ENCODE data around the gene CCT7. TPM values are rescaled to one million over a fixed set of nuclear protein-coding genes. Genes with fewer than 3 reads are reported as not detected.

CCT7 gene
- total RNA-seq, 1 donor from 2014 or later, result 359 TPM

DNA sequence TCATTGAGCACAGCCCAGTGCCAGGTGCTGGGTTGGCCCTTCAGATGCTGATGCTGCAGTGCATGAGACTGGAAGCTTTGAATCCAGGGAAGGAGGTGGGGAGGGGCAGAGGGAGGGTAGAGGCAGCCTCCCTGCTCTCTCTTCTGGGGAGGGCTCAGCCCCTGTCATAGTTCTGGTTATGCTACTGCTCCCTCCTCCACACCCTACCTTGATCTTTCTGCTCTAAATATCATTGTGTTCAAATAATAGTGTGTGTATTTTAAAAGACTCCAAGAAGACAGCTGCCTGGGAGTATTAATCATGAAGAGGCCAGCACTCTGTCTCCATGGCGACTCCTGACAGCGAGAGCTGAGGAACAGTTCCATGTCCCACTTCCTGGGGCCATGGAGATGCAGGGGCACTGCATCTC, 63.0 kb downstream of the CCT7 start:
- Histone ChIP-seq H3K4me2 (ENCODE audit: low read length) (no peak overlapping the region), H3K9ac (ENCODE audit: low read length) (no peak overlapping the region), H2AFZ (ENCODE audit: low read depth, low read length) (no peak overlapping the region), H3K27ac (ENCODE audit: low read depth, low read length) (no peak overlapping the region), H3K4me1 (ENCODE audit: insufficient read depth, low read length) (peaks cover 3% of the 10 kb centered on the region), H3K79me2 (ENCODE audit: insufficient read depth, low read length) (no peaks in the 10 kb centered on the region), H3K27me3 (ENCODE audit: insufficient read depth, low read length) (peaks cover 60% of the 10 kb centered on the region), H3K36me3 (ENCODE audit: insufficient read depth, low read length) (no peaks in the 10 kb centered on the region), H3K4me3 (ENCODE audit: insufficient read depth, low read depth, low read length) (no peak overlapping the region), H3K9me3 (ENCODE audit: insufficient read depth, low read depth, low read length) (no peaks in the 10 kb centered on the region), H4K20me1 (ENCODE audit: insufficient read depth, low read length) (no peaks in the 10 kb centered on the region)
- Mint-ChIP-seq H3K27me3 (ENCODE audit: low read depth, unreplicated experiment) (peaks cover 61% of the 10 kb centered on the region), H3K9me3 (ENCODE audit: unreplicated experiment) (no peaks in the 10 kb centered on the region), H3K27ac (ENCODE audit: unreplicated experiment) (no peak overlapping the region), H3K4me3 (ENCODE audit: unreplicated experiment) (no peak overlapping the region), H3K4me1 (ENCODE audit: low read depth, unreplicated experiment) (peaks cover 6% of the 10 kb centered on the region), H3K36me3 (ENCODE audit: low read depth, unreplicated experiment) (no peaks in the 10 kb centered on the region)
- DNase-seq (ENCODE audit: low read depth) (no peak), FAIRE-seq (no peak)
- TF ChIP-seq, protein P1, sequence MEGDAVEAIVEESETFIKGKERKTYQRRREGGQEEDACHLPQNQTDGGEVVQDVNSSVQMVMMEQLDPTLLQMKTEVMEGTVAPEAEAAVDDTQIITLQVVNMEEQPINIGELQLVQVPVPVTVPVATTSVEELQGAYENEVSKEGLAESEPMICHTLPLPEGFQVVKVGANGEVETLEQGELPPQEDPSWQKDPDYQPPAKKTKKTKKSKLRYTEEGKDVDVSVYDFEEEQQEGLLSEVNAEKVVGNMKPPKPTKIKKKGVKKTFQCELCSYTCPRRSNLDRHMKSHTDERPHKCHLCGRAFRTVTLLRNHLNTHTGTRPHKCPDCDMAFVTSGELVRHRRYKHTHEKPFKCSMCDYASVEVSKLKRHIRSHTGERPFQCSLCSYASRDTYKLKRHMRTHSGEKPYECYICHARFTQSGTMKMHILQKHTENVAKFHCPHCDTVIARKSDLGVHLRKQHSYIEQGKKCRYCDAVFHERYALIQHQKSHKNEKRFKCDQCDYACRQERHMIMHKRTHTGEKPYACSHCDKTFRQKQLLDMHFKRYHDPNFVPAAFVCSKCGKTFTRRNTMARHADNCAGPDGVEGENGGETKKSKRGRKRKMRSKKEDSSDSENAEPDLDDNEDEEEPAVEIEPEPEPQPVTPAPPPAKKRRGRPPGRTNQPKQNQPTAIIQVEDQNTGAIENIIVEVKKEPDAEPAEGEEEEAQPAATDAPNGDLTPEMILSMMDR (IDR thresholded peaks at IDR 0.05; ENCODE audit: insufficient read depth, low read depth, low read length), result no peak
- TF ChIP-seq EZH2 (IDR thresholded peaks at IDR 0.05; ENCODE audit: insufficient read depth, low read length), result no peak

DNA sequence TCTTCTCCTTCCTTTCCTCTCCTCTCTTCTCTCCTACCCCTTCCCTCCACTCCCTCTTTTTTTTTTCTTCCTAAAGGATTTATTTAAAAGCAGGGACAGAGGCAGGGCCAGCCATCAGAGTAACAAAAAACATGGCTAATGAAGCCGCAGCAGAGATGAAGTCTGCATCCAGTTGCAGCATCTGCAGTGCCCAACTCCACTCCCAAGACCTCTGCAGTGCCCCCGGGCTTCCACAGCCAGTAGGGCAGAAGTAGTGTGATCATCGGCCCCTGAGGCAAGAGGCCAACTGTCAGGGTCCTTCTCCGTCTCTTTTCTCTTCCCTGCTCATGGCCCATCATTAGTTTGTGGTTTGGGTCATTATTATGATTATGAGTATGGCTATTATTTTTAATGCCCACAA, 63.5 kb downstream of the CCT7 start:
- H3K4me3 Mint-ChIP-seq (ENCODE audit: unreplicated experiment), result no peak overlapping the region
- peaks cover 56% of the 10 kb centered on the region for H3K27me3 ChIP-seq (ENCODE audit: insufficient read depth, low read length)
- H4K20me1 ChIP-seq (ENCODE audit: insufficient read depth, low read length), result no peaks in the 10 kb centered on the region
- DNase-seq (ENCODE audit: low read depth), result no peak
- H3K9me3 ChIP-seq (ENCODE audit: insufficient read depth, low read depth, low read length), result no peaks in the 10 kb centered on the region
- H3K4me1 Mint-ChIP-seq (ENCODE audit: low read depth, unreplicated experiment), result peaks cover 6% of the 10 kb centered on the region
- no peak for FAIRE-seq
- no peak for TF ChIP-seq EZH2 (IDR thresholded peaks at IDR 0.05; ENCODE audit: insufficient read depth, low read length)
- TF ChIP-seq, protein P1 (IDR thresholded peaks at IDR 0.05; ENCODE audit: insufficient read depth, low read depth, low read length), result no peak
- no peak overlapping the region for H2AFZ ChIP-seq (ENCODE audit: low read depth, low read length)
- no peaks in the 10 kb centered on the region for H3K36me3 Mint-ChIP-seq (ENCODE audit: low read depth, unreplicated experiment)
- H3K36me3 ChIP-seq (ENCODE audit: insufficient read depth, low read length), result no peaks in the 10 kb centered on the region
- no peaks in the 10 kb centered on the region for H3K79me2 ChIP-seq (ENCODE audit: insufficient read depth, low read length)
- H3K27me3 Mint-ChIP-seq (ENCODE audit: low read depth, unreplicated experiment), result peaks cover 60% of the 10 kb centered on the region
- peaks cover 3% of the 10 kb centered on the region for H3K4me1 ChIP-seq (ENCODE audit: insufficient read depth, low read length)
- H3K9ac ChIP-seq (ENCODE audit: low read length), result no peak overlapping the region
- no peak overlapping the region for H3K4me2 ChIP-seq (ENCODE audit: low read length)
- H3K27ac Mint-ChIP-seq (ENCODE audit: unreplicated experiment), result no peak overlapping the region
- no peaks in the 10 kb centered on the region for H3K9me3 Mint-ChIP-seq (ENCODE audit: unreplicated experiment)
- no peak overlapping the region for H3K4me3 ChIP-seq (ENCODE audit: insufficient read depth, low read depth, low read length)
- no peak overlapping the region for H3K27ac ChIP-seq (ENCODE audit: low read depth, low read length)

DNA sequence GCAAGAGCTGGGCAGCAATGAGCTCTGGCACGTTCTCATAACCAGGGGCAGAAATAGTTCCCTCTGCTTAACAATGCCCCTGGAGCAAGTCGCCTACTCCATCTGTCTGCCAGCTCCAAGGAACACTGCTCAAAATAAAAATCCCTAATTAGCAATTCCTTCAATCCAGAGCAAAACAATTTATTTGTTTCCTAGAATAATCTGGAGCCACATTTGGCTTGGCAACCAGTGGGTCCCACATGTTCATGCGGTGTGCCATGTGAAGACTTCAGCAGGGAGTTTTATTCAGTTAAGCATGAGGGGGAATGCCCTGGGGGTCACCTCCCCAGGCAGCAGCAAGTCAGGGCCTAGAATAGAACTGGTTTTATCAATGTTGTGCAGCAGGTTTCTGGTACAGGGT, 66.8 kb downstream of the CCT7 start:
- FAIRE-seq, result no peak
- Mint-ChIP-seq H3K4me1 (ENCODE audit: low read depth, unreplicated experiment) (peaks cover 6% of the 10 kb centered on the region), H3K36me3 (ENCODE audit: low read depth, unreplicated experiment) (no peaks in the 10 kb centered on the region), H3K9me3 (ENCODE audit: unreplicated experiment) (peaks cover 2% of the 10 kb centered on the region), H3K4me3 (ENCODE audit: unreplicated experiment) (no peak overlapping the region), H3K27me3 (ENCODE audit: low read depth, unreplicated experiment) (peaks cover 42% of the 10 kb centered on the region), H3K27ac (ENCODE audit: unreplicated experiment) (no peak overlapping the region)
- DNase-seq (ENCODE audit: low read depth), result no peak
- no peaks in the 10 kb centered on the region for H4K20me1 ChIP-seq (ENCODE audit: insufficient read depth, low read length)
- H3K9me3 ChIP-seq (ENCODE audit: insufficient read depth, low read depth, low read length), result no peaks in the 10 kb centered on the region
- H3K4me2 ChIP-seq (ENCODE audit: low read length), result no peak overlapping the region
- no peaks in the 10 kb centered on the region for H3K36me3 ChIP-seq (ENCODE audit: insufficient read depth, low read length)
- no peak overlapping the region for H3K9ac ChIP-seq (ENCODE audit: low read length)
- no peak overlapping the region for H3K27ac ChIP-seq (ENCODE audit: low read depth, low read length)
- H3K27me3 ChIP-seq (ENCODE audit: insufficient read depth, low read length), result peaks cover 28% of the 10 kb centered on the region
- H3K4me1 ChIP-seq (ENCODE audit: insufficient read depth, low read length), result no peaks in the 10 kb centered on the region
- H3K4me3 ChIP-seq (ENCODE audit: insufficient read depth, low read depth, low read length), result no peak overlapping the region
- no peak for TF ChIP-seq EZH2 (IDR thresholded peaks at IDR 0.05; ENCODE audit: insufficient read depth, low read length)
- TF ChIP-seq, protein P1 (IDR thresholded peaks at IDR 0.05; ENCODE audit: insufficient read depth, low read depth, low read length), result no peak
- H3K79me2 ChIP-seq (ENCODE audit: insufficient read depth, low read length), result no peaks in the 10 kb centered on the region
- H2AFZ ChIP-seq (ENCODE audit: low read depth, low read length), result no peak overlapping the region

Measured in astrocyte (in vitro differentiated cells and primary cell).